Urinary bladder (tissue), 4 donors: ENCODE measurements around the gene TMEM143. TPM values are rescaled to one million over a fixed set of nuclear protein-coding genes. Genes with fewer than 3 reads are reported as not detected.
"Not testable (repeated sequence)": the region's sequence is repeated elsewhere in the genome, so short reads cannot be mapped to it uniquely, and the experiment has no call there.

ENCODE experiments used
- DNase-seq: peaks from one replicate; pipeline ENCODE4 v3.0.0-alpha.2; 2015; ENCODE audit errors: extremely low spot score
- H3K27ac ChIP-seq: one replicate; pipeline ENCODE4 v1.5.1; 2013; ENCODE audit warnings: low read depth, mild to moderate bottlenecking, moderate library complexity
- H3K36me3 ChIP-seq: one replicate; pipeline ENCODE4 v1.6.1; 2013; ENCODE audit warnings: mild to moderate bottlenecking, moderate library complexity; ENCODE audit not compliant: insufficient read depth
- H3K4me1 ChIP-seq: one replicate; pipeline ENCODE4 v1.6.1; 2013; ENCODE audit warnings: mild to moderate bottlenecking, moderate library complexity; ENCODE audit not compliant: insufficient read depth
- H3K4me3 ChIP-seq: one replicate; pipeline ENCODE4 v1.5.1; 2013; ENCODE audit warnings: low read depth, low read length
- WGBS: extraction: QIAGEN DNeasy Blood & Tissue Kit; methylation state at CpG from one replicate; pipeline ENCODE4 v1.1.7; 2013; 5-methylcytosine and 5-hydroxymethylcytosine counted together
- polyA plus RNA-seq: library from polyadenylated mRNA; stranded (reverse); fragments of 200-250 nt; gene quantifications from one replicate; pipeline ENCODE4 v1.2.3, GENCODE V29; 2013
- total RNA-seq: library from RNA; depleted of rRNA; stranded (reverse); fragments of >200 nt; gene quantifications from one replicate; pipeline ENCODE4 v1.2.3, GENCODE V29; 2014
- donor health status: healthy with polysubstance abuse.
- donor health status: healthy.

The TMEM143 gene
- total and polyA plus RNA-seq, 2 donors = 4.3 to 10.2 TPM

DNA sequence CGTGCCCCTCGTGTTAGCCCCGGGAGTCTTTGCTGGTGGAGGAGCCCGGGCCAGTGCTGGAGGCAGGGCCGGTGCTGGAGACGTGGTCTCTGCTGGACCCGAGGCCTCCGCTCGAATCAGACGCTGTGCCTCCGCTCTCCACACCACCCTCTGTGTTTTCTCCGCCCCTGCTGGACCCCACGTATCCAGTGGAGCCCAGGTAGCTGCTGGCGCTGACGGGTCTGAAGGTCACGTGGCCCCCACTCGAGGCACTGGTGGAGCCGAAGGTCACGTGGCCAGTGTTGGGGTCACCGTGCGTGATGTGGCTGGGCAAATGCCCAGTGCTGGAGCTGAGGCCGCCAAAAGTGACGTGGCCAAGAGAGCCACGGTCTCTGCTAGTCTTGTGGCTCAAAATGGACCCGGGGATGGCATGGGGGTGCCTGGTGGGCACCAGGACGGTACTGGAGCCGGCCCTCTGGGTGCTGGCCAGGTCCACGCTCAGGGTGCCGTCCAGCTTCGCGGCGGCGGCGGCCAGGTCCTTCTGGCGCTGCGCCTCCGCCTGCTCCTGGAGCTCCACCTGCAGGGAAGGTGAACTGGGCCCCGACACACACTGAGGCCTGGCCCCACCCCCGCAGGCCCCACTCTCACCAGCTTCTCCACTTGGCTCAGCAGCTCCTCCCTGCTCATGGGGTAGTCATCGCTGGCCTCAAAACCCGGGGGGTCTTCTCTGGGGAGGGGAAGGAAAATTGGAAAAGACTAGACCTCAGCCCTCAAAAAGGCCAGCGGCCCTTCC, 66.6 kb downstream of the TMEM143 start:
- no peaks in the 10 kb centered on the region for H3K4me1 ChIP-seq
- H3K36me3 ChIP-seq = no peaks in the 10 kb centered on the region
- no peak overlapping the region for H3K4me3 ChIP-seq
- WGBS = 86% methylated on average over 42 of the region's 42 CpGs
- H3K27ac ChIP-seq = no peak overlapping the region
- DNase-seq = no peak

DNA sequence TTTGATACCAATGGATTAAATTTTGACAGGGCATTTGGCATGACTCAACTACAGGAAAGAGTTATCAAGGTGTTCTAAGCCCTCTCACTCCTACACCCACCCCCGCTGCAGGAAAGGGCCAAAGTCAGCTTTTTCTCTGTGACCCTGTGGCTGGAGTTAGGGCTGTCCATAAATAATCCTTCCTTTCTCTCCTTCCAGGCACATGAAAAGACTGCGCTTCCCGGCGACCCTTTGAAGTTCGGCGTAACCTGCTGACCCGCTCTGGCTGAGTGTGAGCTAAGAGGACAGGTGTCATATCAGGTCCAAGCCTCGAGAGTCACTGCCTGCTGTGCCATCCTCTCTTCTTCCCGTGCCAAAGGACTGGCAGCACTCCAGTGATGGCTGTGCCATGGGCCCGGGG, 68.3 kb downstream of the TMEM143 start:
- no peaks in the 10 kb centered on the region for H3K36me3 ChIP-seq
- no peak overlapping the region for H3K4me3 ChIP-seq
- no peak overlapping the region for H3K27ac ChIP-seq
- 77% methylated on average over 10 of the region's 10 CpGs for WGBS
- DNase-seq = no peak
- no peaks in the 10 kb centered on the region for H3K4me1 ChIP-seq

DNA sequence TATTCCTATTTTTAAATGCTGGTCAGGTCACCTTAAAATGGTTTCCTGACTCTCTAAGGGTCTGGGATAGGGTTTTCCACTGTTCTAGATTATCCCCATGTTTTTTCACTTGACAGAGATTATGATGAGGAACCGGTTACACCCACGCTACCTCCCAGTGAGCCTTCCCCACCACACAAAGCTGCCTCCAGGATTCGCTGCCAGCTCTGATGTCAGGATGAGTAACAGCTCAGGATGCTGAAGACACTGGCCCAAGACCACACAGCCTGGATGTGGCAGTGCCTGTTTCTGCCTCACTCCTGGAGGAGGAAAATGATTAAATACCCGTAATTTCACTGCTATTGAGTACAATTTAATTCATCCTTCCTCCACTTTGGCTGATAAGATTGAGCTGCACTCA, 70.9 kb downstream of the TMEM143 start:
- DNase-seq = no peak
- no peaks in the 10 kb centered on the region for H3K36me3 ChIP-seq
- WGBS = 86% methylated on average over 4 of the region's 4 CpGs
- no peak overlapping the region for H3K27ac ChIP-seq
- no peak overlapping the region for H3K4me3 ChIP-seq
- H3K4me1 ChIP-seq = no peaks in the 10 kb centered on the region

DNA sequence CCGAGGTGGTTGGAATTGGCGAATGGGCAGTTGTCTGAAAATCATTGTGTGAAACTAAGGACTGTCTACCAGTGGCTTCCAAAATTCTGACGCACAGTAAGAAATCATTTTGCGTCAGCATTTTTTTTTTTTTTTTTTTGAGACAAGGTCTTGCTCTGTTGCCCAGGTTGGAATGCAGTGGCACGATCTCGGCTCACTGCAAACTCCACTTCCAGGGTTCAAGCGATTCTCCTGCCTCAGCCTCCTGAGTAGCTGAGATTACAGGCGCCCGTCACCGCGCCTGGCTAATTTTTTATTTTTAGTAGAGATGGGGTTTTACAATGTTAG, 72.3 kb downstream of the TMEM143 start:
- 30% methylated on average over 11 of the region's 11 CpGs for WGBS
- not testable (repeated sequence) for H3K36me3 ChIP-seq, H3K27ac ChIP-seq, H3K4me1 ChIP-seq, DNase-seq, H3K4me3 ChIP-seq

DNA sequence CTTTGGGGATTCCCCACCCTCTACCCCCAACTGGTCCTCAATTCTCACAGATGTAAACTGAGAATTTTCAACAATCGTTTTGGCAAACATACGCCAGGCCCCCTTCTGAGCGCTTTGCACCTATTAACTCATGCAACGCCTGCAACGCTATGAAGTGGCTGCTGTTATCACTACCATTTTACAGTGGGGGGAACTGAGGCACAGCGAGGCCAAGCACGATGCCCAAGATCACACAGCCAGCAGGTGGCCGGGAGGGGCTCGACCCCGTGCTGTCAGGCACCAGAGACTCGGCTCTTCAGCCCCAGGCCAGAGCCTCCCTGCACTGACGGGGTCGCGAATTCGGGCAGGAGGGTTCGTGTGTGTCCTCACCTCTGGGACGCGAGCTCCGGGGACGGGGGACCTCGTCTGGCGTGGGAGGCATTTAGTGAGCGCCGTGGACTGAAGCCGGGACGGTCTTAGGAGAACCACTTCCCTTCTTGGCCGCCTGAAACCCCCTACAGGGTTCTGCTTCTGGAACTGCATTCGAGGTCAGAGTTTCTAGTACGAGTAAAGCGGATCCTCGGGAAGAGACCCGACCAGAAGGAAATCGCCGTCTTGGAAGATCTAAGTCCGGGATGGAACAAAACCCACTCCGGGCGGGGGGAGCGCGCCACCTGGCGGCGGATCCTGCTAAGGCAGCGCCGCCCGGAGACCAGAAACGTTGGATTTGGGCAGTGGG, 72.8 kb downstream of the TMEM143 start:
- H3K27ac ChIP-seq = no peak overlapping the region
- under 1% methylated on average over 45 of the region's 45 CpGs for WGBS

DNA sequence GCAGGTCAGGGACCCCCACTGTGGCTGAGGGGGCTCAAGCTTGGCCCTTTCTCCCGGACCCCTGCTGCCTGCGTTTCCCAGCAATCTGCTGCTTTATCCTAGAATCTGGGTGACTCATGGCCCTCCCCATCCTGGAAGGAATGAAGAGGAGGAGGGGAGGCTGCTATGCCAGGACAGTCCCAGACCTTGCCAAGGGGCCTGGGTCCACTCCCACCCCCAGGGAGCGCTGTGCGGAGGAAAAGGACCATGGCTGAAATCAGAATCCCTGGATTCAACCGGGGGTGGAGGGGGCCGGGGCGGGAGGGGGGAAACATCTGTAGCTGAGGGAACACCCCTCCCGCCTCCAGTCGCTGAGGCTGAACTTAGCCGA, 73.4 kb downstream of the TMEM143 start:
- Histone ChIP-seq H3K36me3 (no peaks in the 10 kb centered on the region), H3K4me3 (no peak overlapping the region), H3K27ac (no peak overlapping the region), H3K4me1 (no peaks in the 10 kb centered on the region)
- no peak for DNase-seq
- 6% methylated on average over 10 of the region's 10 CpGs for WGBS

More for the DNA sequence above, 72.8 kb downstream of the TMEM143 start:
- Histone ChIP-seq H3K36me3 (no peaks in the 10 kb centered on the region), H3K4me1 (no peaks in the 10 kb centered on the region), H3K4me3 (peak overlapping the region; percentile 16)
- no peak for DNase-seq

DNA sequence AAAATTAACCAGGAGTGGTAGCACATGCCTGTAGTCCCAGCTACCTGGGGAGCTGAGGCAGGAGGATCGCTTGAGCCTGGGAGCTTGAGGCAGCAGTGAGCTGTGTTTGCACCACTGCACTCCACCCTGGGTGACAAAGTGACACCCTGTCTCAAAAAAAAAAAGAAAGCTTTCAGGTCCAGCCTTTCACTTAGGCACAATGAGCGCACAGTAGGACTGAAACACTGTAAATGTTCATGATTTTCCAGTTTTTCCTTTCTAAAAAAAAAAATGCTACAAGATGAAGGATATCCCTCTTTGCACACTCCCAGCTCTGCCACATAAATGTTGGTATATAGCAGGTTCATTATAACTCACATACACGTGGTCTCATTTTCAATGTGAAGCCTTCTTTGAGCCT, 76.0 kb downstream of the TMEM143 start:
- no peak for DNase-seq
- Histone ChIP-seq H3K4me3 (no peak overlapping the region), H3K36me3 (no peaks in the 10 kb centered on the region), H3K4me1 (no peaks in the 10 kb centered on the region), H3K27ac (no peak overlapping the region)
- WGBS = 96% methylated on average over 3 of the region's 3 CpGs

DNA sequence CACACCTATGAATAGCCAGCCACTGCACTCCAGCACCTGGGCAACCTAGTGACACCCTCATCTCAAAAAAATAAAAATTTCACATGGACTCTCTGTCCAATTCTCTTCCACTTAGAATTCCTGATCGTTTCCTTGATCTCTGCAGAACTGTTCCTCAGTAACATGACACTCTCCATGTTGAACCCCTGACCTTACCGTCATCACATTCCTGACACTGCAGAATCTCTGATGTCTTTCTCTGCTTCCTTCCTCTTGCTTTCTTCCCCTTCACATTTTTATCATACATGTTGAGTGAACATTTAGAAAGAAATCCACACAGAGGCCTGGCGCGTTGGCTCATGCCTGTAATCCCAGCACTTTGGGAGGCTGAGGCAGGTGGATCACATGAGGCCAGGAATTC, 78.8 kb downstream of the TMEM143 start:
- Histone ChIP-seq H3K36me3 (no peaks in the 10 kb centered on the region), H3K4me3 (no peak overlapping the region), H3K27ac (no peak overlapping the region), H3K4me1 (no peaks in the 10 kb centered on the region)
- 66% methylated on average over 4 of the region's 4 CpGs for WGBS
- DNase-seq = no peak

DNA sequence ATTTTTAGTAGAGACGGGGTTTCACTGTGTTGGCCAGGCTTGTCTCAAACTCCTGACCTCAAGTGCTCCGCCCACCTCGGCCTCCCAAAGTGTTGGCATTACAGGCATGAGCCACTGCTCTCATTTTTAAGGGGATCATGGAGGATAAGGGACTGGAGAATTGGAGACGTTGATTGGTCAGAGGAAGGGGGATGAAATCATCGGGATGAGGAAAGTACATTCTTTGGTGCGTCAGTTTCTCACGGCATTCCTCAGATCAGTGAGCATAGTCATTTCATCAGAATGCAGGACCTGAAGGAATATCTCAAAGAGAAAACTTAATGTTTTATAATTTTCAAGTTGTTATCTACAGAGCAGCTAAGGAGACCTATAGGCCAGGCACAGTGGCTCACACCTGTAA, 79.8 kb downstream of the TMEM143 start:
- WGBS = 93% methylated on average over 7 of the region's 7 CpGs
- no peaks in the 10 kb centered on the region for H3K4me1 ChIP-seq
- H3K36me3 ChIP-seq = no peaks in the 10 kb centered on the region
- H3K27ac ChIP-seq = no peak overlapping the region
- H3K4me3 ChIP-seq = no peak overlapping the region
- DNase-seq = no peak

Other genes starting within 250 kb of the TMEM143 start
- gene LIG1, start 193.6 kb downstream of the TMEM143 start, total RNA-seq = 21.6 TPM
- gene LIG1, start 193.6 kb downstream of the TMEM143 start, polyA plus RNA-seq = 11.4 TPM
- 1.6 TPM for gene ZSWIM9, start 193.3 kb downstream of the TMEM143 start, total RNA-seq
- gene ZSWIM9, start 193.3 kb downstream of the TMEM143 start, polyA plus RNA-seq = 10.6 TPM
- gene CARD8, start 108.0 kb downstream of the TMEM143 start, total RNA-seq = 81.3 TPM
- 29.0 TPM for gene CARD8, start 108.0 kb downstream of the TMEM143 start, polyA plus RNA-seq
- gene ZNF114, start 93.9 kb downstream of the TMEM143 start, total RNA-seq = 6.6 TPM
- gene ZNF114, start 93.9 kb downstream of the TMEM143 start, polyA plus RNA-seq = 0.24 TPM
- 81.3 TPM for gene EMP3, start 38.4 kb downstream of the TMEM143 start, total RNA-seq
- gene EMP3, start 38.4 kb downstream of the TMEM143 start, polyA plus RNA-seq = 159 TPM
- gene SYNGR4, start 427 bp upstream of the TMEM143 start, total RNA-seq = not detected
- gene SYNGR4, start 427 bp upstream of the TMEM143 start, polyA plus RNA-seq = not detected
- gene KDELR1, start 27.6 kb upstream of the TMEM143 start, total RNA-seq = 68.7 TPM
- gene KDELR1, start 27.6 kb upstream of the TMEM143 start, polyA plus RNA-seq = 144 TPM
- 1.9 TPM for gene GRIN2D, start 29.7 kb upstream of the TMEM143 start, total RNA-seq
- 0.30 TPM for gene GRIN2D, start 29.7 kb upstream of the TMEM143 start, polyA plus RNA-seq
- gene GRWD1, start 82.0 kb upstream of the TMEM143 start, total RNA-seq = 13.6 TPM
- gene GRWD1, start 82.0 kb upstream of the TMEM143 start, polyA plus RNA-seq = 22.2 TPM
- gene KCNJ14, start 91.6 kb upstream of the TMEM143 start, total RNA-seq = 0.42 TPM
- gene KCNJ14, start 91.6 kb upstream of the TMEM143 start, polyA plus RNA-seq = 0.33 TPM
- gene CYTH2, start 105.4 kb upstream of the TMEM143 start, total RNA-seq = 30.6 TPM
- gene CYTH2, start 105.4 kb upstream of the TMEM143 start, polyA plus RNA-seq = 51.9 TPM
- gene LMTK3, start 147.9 kb upstream of the TMEM143 start, total RNA-seq = 0.42 TPM
- 0.72 TPM for gene LMTK3, start 147.9 kb upstream of the TMEM143 start, polyA plus RNA-seq
- gene SULT2B1, start 188.2 kb upstream of the TMEM143 start, total RNA-seq = 0.42 TPM
- gene SULT2B1, start 188.2 kb upstream of the TMEM143 start, polyA plus RNA-seq = 0.30 TPM
- gene SPACA4, start 242.8 kb upstream of the TMEM143 start, total RNA-seq = not detected
- not detected for gene SPACA4, start 242.8 kb upstream of the TMEM143 start, polyA plus RNA-seq